Measurements from ENCODE around the gene CDKAL1. TPM values are rescaled to one million over a fixed set of nuclear protein-coding genes. Genes with fewer than 3 reads are reported as not detected.

The CDKAL1 gene
- 11.4 TPM for polyA plus RNA-seq (2013, experiment 1 of 2)
- 11.8 TPM for polyA plus RNA-seq (2013, experiment 2 of 2)

GRCh38 chr6:20534295-20535262 lies at the start of gene CDKAL1:
Gene CDKAL1 (plus strand): TSS chr6:20534457. CDS start chr6:20546351, 11,894 bp downstream.
- no peak within 1 kb of the TSS for H4K8ac ChIP-seq (ENCODE audit: low read depth, low read length)
- H3K27me3 ChIP-seq (ENCODE audit: control insufficient read depth in 3 of 3, insufficient read depth in 3 of 3, low read depth in 1 of 3, low read length in 3 of 3), result no peaks in the 10 kb centered on the region
- H3K36me3 ChIP-seq (replicated peaks in 1 of 2; ENCODE audit: control insufficient read depth in 2 of 2, insufficient read depth in 2 of 2, low read length in 2 of 2), result peaks cover 0 to 11% of the 10 kb centered on the region in 2 donors
- H2BK120ac ChIP-seq (ENCODE audit: low read depth, low read length), result no peak within 1 kb of the TSS
- peaks cover 6 to 9% of the 10 kb centered on the region in 2 donors for H3K4me1 ChIP-seq (ENCODE audit: control insufficient read depth in 2 of 2, insufficient read depth in 1 of 2, low read depth in 1 of 2, low read length in 2 of 2)
- H3K79me1 ChIP-seq (ENCODE audit: low read depth, low read length), result peaks cover 2% of the 10 kb centered on the region
- H2AFZ ChIP-seq (ENCODE audit: low read length), result peak within 1 kb of the TSS; percentile 91
- no peak within 1 kb of the TSS for H3K23ac ChIP-seq (ENCODE audit: low read depth, low read length, poor library complexity)
- peak within 1 kb of the TSS; percentile 75 to 95 for H3K4me3 ChIP-seq (ENCODE audit: low read length in 2 of 2)
- H4K91ac ChIP-seq (ENCODE audit: low read depth, low read length, poor library complexity), result no peak within 1 kb of the TSS
- DNase-seq (ENCODE audit: low spot score), result peak; percentile 80
- no peaks in the 10 kb centered on the region for H3K9me3 ChIP-seq (replicated peaks in 1 of 2; ENCODE audit: control insufficient read depth in 2 of 2, insufficient read depth in 1 of 2, low read depth in 1 of 2, low read length in 2 of 2)
- H2BK15ac ChIP-seq (ENCODE audit: low read length), result no peak within 1 kb of the TSS
- H3K4me2 ChIP-seq (ENCODE audit: insufficient read depth, low read length, poor library complexity, severe bottlenecking), result peak within 1 kb of the TSS; percentile 50
- H2BK12ac ChIP-seq (ENCODE audit: low read length), result no peak within 1 kb of the TSS
- no peak within 1 kb of the TSS for H2AK5ac ChIP-seq (ENCODE audit: low read depth, low read length)
- H3K4ac ChIP-seq (ENCODE audit: low read length), result no peak within 1 kb of the TSS
- H3K9ac ChIP-seq (ENCODE audit: low read depth, low read length, poor library complexity), result no peak within 1 kb of the TSS
- peak within 1 kb of the TSS; percentile 1 for H3K18ac ChIP-seq (ENCODE audit: low read length)
- no CpG with 5 or more reads among the region's 31 CpGs for WGBS, 2 donors (ENCODE audit: extremely low coverage in 2 of 2, insufficient read length in 2 of 2, insufficient replicate concordance in 1 of 2)
- peak within 1 kb of the TSS; percentile 61 for H3K27ac ChIP-seq (replicated peaks; ENCODE audit: low read length)
- no peak within 1 kb of the TSS for H2BK5ac ChIP-seq (ENCODE audit: low read length)
- H3K14ac ChIP-seq (ENCODE audit: low read length), result no peak within 1 kb of the TSS

GRCh38 chr6:20486641-20487040 lies 47.6 kb upstream of the CDKAL1 start:
- H3K4me3 ChIP-seq (ENCODE audit: low read length in 2 of 2), result no peak overlapping the region
- peaks cover 17 to 98% of the 10 kb centered on the region in 2 donors for H3K36me3 ChIP-seq (replicated peaks in 1 of 2; ENCODE audit: control insufficient read depth in 2 of 2, insufficient read depth in 2 of 2, low read length in 2 of 2)

GRCh38 chr6:20487669-20488375 lies 46.4 kb upstream of the CDKAL1 start:
- Histone ChIP-seq H4K8ac (ENCODE audit: low read depth, low read length) (no peak overlapping the region), H3K4me2 (ENCODE audit: insufficient read depth, low read length, poor library complexity, severe bottlenecking) (no peak overlapping the region), H3K4me1 (ENCODE audit: control insufficient read depth in 2 of 2, insufficient read depth in 1 of 2, low read depth in 1 of 2, low read length in 2 of 2) (peaks cover 6 to 12% of the 10 kb centered on the region in 2 donors), H2BK12ac (ENCODE audit: low read length) (no peak overlapping the region), H4K91ac (ENCODE audit: low read depth, low read length, poor library complexity) (no peak overlapping the region), H2AFZ (ENCODE audit: low read length) (no peak overlapping the region), H3K9me3 (replicated peaks in 1 of 2; ENCODE audit: control insufficient read depth in 2 of 2, insufficient read depth in 1 of 2, low read depth in 1 of 2, low read length in 2 of 2) (peaks cover 0 to 3% of the 10 kb centered on the region in 2 donors), H3K14ac (ENCODE audit: low read length) (no peak overlapping the region), H3K27ac (replicated peaks; ENCODE audit: low read length) (no peak overlapping the region), H3K79me1 (ENCODE audit: low read depth, low read length) (peaks cover 2% of the 10 kb centered on the region), H3K4me3 (ENCODE audit: low read length in 2 of 2) (no peak overlapping the region), H3K9ac (ENCODE audit: low read depth, low read length, poor library complexity) (no peak overlapping the region), H2BK120ac (ENCODE audit: low read depth, low read length) (no peak overlapping the region), H3K36me3 (replicated peaks in 1 of 2; ENCODE audit: control insufficient read depth in 2 of 2, insufficient read depth in 2 of 2, low read length in 2 of 2) (peaks cover 22 to 98% of the 10 kb centered on the region in 2 donors), H3K23ac (ENCODE audit: low read depth, low read length, poor library complexity) (no peak overlapping the region), H2AK5ac (ENCODE audit: low read depth, low read length) (no peak overlapping the region), H3K4ac (ENCODE audit: low read length) (no peak overlapping the region), H2BK5ac (ENCODE audit: low read length) (no peak overlapping the region), H2BK15ac (ENCODE audit: low read length) (no peak overlapping the region), H3K27me3 (ENCODE audit: control insufficient read depth in 3 of 3, insufficient read depth in 3 of 3, low read depth in 1 of 3, low read length in 3 of 3) (no peaks in the 10 kb centered on the region), H3K18ac (ENCODE audit: low read length) (no peak overlapping the region)
- no peak for DNase-seq (ENCODE audit: low spot score)
- WGBS, 2 donors (ENCODE audit: extremely low coverage in 2 of 2, insufficient read length in 2 of 2, insufficient replicate concordance in 1 of 2), result no CpG with 5 or more reads among the region's 6 CpGs

More at GRCh38 chr6:20486641-20487040, 47.6 kb upstream of the CDKAL1 start:
- Histone ChIP-seq H3K23ac (ENCODE audit: low read depth, low read length, poor library complexity) (no peak overlapping the region), H3K9ac (ENCODE audit: low read depth, low read length, poor library complexity) (no peak overlapping the region), H3K27me3 (ENCODE audit: control insufficient read depth in 3 of 3, insufficient read depth in 3 of 3, low read depth in 1 of 3, low read length in 3 of 3) (no peaks in the 10 kb centered on the region), H4K8ac (ENCODE audit: low read depth, low read length) (no peak overlapping the region), H3K9me3 (replicated peaks in 1 of 2; ENCODE audit: control insufficient read depth in 2 of 2, insufficient read depth in 1 of 2, low read depth in 1 of 2, low read length in 2 of 2) (peaks cover 0 to 3% of the 10 kb centered on the region in 2 donors), H2BK15ac (ENCODE audit: low read length) (no peak overlapping the region), H3K18ac (ENCODE audit: low read length) (no peak overlapping the region), H2BK5ac (ENCODE audit: low read length) (no peak overlapping the region), H3K4me2 (ENCODE audit: insufficient read depth, low read length, poor library complexity, severe bottlenecking) (no peak overlapping the region), H3K14ac (ENCODE audit: low read length) (no peak overlapping the region), H4K91ac (ENCODE audit: low read depth, low read length, poor library complexity) (no peak overlapping the region), H3K79me1 (ENCODE audit: low read depth, low read length) (peaks cover under 1% of the 10 kb centered on the region), H3K4me1 (ENCODE audit: control insufficient read depth in 2 of 2, insufficient read depth in 1 of 2, low read depth in 1 of 2, low read length in 2 of 2) (peaks cover 6 to 14% of the 10 kb centered on the region in 2 donors), H2BK120ac (ENCODE audit: low read depth, low read length) (no peak overlapping the region), H2AFZ (ENCODE audit: low read length) (no peak overlapping the region), H3K4ac (ENCODE audit: low read length) (no peak overlapping the region), H3K27ac (replicated peaks; ENCODE audit: low read length) (no peak overlapping the region), H2AK5ac (ENCODE audit: low read depth, low read length) (no peak overlapping the region), H2BK12ac (ENCODE audit: low read length) (no peak overlapping the region)
- WGBS, 2 donors (ENCODE audit: extremely low coverage in 2 of 2, insufficient read length in 2 of 2, insufficient replicate concordance in 1 of 2), result no CpG with 5 or more reads among the region's 4 CpGs
- no peak for DNase-seq (ENCODE audit: low spot score)

GRCh38 chr6:20490591-20490990 lies 43.7 kb upstream of the CDKAL1 start:
- peaks cover 0 to 5% of the 10 kb centered on the region in 2 donors for H3K4me1 ChIP-seq (ENCODE audit: control insufficient read depth in 2 of 2, insufficient read depth in 1 of 2, low read depth in 1 of 2, low read length in 2 of 2)
- H4K91ac ChIP-seq (ENCODE audit: low read depth, low read length, poor library complexity), result no peak overlapping the region
- no peak overlapping the region for H2AK5ac ChIP-seq (ENCODE audit: low read depth, low read length)
- no peak overlapping the region for H3K27ac ChIP-seq (replicated peaks; ENCODE audit: low read length)
- H3K36me3 ChIP-seq (replicated peaks in 1 of 2; ENCODE audit: control insufficient read depth in 2 of 2, insufficient read depth in 2 of 2, low read length in 2 of 2), result peaks cover 22 to 85% of the 10 kb centered on the region in 2 donors
- H3K4ac ChIP-seq (ENCODE audit: low read length), result no peak overlapping the region
- no peak overlapping the region for H2AFZ ChIP-seq (ENCODE audit: low read length)
- peaks cover 0 to 2% of the 10 kb centered on the region in 2 donors for H3K9me3 ChIP-seq (replicated peaks in 1 of 2; ENCODE audit: control insufficient read depth in 2 of 2, insufficient read depth in 1 of 2, low read depth in 1 of 2, low read length in 2 of 2)
- no CpG with 5 or more reads among the region's 6 CpGs for WGBS, 2 donors (ENCODE audit: extremely low coverage in 2 of 2, insufficient read length in 2 of 2, insufficient replicate concordance in 1 of 2)
- H2BK5ac ChIP-seq (ENCODE audit: low read length), result no peak overlapping the region
- H4K8ac ChIP-seq (ENCODE audit: low read depth, low read length), result no peak overlapping the region
- H2BK120ac ChIP-seq (ENCODE audit: low read depth, low read length), result no peak overlapping the region
- no peak overlapping the region for H3K4me2 ChIP-seq (ENCODE audit: insufficient read depth, low read length, poor library complexity, severe bottlenecking)
- H3K18ac ChIP-seq (ENCODE audit: low read length), result no peak overlapping the region
- H3K9ac ChIP-seq (ENCODE audit: low read depth, low read length, poor library complexity), result no peak overlapping the region
- no peaks in the 10 kb centered on the region for H3K27me3 ChIP-seq (ENCODE audit: control insufficient read depth in 3 of 3, insufficient read depth in 3 of 3, low read depth in 1 of 3, low read length in 3 of 3)
- no peak overlapping the region for H3K14ac ChIP-seq (ENCODE audit: low read length)
- no peak for DNase-seq (ENCODE audit: low spot score)
- no peak overlapping the region for H2BK15ac ChIP-seq (ENCODE audit: low read length)
- H3K4me3 ChIP-seq (ENCODE audit: low read length in 2 of 2), result no peak overlapping the region
- peaks cover 2% of the 10 kb centered on the region for H3K79me1 ChIP-seq (ENCODE audit: low read depth, low read length)
- no peak overlapping the region for H2BK12ac ChIP-seq (ENCODE audit: low read length)
- H3K23ac ChIP-seq (ENCODE audit: low read depth, low read length, poor library complexity), result no peak overlapping the region

All from neuronal stem cell (in vitro differentiated cells).